Measurements from ENCODE around the gene CRPPA. TPM values are rescaled to one million over a fixed set of nuclear protein-coding genes. Genes with fewer than 3 reads are reported as not detected.

CRPPA gene
- total and polyA plus RNA-seq, 2 donors (not counting 3 experiments of a cell fraction or from before 2014, with no cell fraction given), result 0.58 to 3.5 TPM

- ChIA-PET POLR2A (no interaction called here), CTCF (interaction anchor here (1.0 kb wide), 1 partner anchor 155 kb away, joined by 4 read pairs; no protein-coding TSS in a partner anchor)
- Histone ChIP-seq H3K9me3 (replicated peaks; ENCODE audit: control insufficient read depth, insufficient read depth, low read length) (no peaks in the 10 kb centered on the region), H3K4me2 (ENCODE audit: insufficient read depth, low read length) (no peak overlapping the region), H3K27me3 (ENCODE audit: control insufficient read depth in 2 of 2, insufficient read depth in 2 of 2, low read length in 2 of 2) (no peaks in the 10 kb centered on the region), H3K9ac (replicated peaks; ENCODE audit: extremely low read depth, insufficient read depth, low read length) (no peak overlapping the region), H3K4me3 (replicated peaks in 1 of 3; ENCODE audit: insufficient read depth in 1 of 3, low read depth in 1 of 3, low read length in 3 of 3) (no peak overlapping the region), H3K79me2 (ENCODE audit: control insufficient read depth, insufficient read depth, low read length) (no peaks in the 10 kb centered on the region), H4K20me1 (replicated peaks; ENCODE audit: control insufficient read depth, extremely low read depth, insufficient read depth, low read length) (no peaks in the 10 kb centered on the region), H3K36me3 (ENCODE audit: control insufficient read depth in 2 of 2, extremely low read depth in 1 of 2, insufficient read depth in 2 of 2, low read length in 2 of 2) (no peaks in the 10 kb centered on the region), H3K27ac (ENCODE audit: insufficient read depth, low read depth, low read length) (no peak overlapping the region), H2AFZ (ENCODE audit: low read depth, low read length) (no peak overlapping the region), H3K9me1 (replicated peaks; ENCODE audit: control insufficient read depth, extremely low read depth, insufficient read depth, low read length) (no peaks in the 10 kb centered on the region), H3K4me1 (ENCODE audit: control insufficient read depth, extremely low read depth, insufficient read depth, low read length) (no peaks in the 10 kb centered on the region)
- intact Hi-C loops (cut with micrococcal nuclease), result no loop called here
- FAIRE-seq (no peak), DNase-seq (ENCODE audit: low read depth, low spot score) (no peak)
- TF ChIP-seq POLR2AphosphoS5 (IDR thresholded peaks at IDR 0.05; ENCODE audit: insufficient read depth, low read depth, low read length) (no peak), POLR2A (IDR thresholded peaks at IDR 0.05; ENCODE audit: low read depth, low read length) (no peak), CTCF (IDR thresholded peaks at IDR 0.05; ENCODE audit: extremely low read depth in 1 of 2, insufficient read depth in 1 of 2, low read depth in 1 of 2, low read length in 2 of 2) (no peak), GATA2 (IDR thresholded peaks at IDR 0.05; ENCODE audit: insufficient read depth, insufficient read length, low read depth, low read length) (no peak), MYC (IDR thresholded peaks at IDR 0.05; ENCODE audit: low read depth, low read length) (no peak), MAX (IDR thresholded peaks at IDR 0.05; ENCODE audit: insufficient read depth, insufficient read length) (no peak), JUN (IDR thresholded peaks at IDR 0.05; ENCODE audit: borderline replicate concordance, insufficient read depth, insufficient read length, low read depth) (no peak), FOS (IDR thresholded peaks at IDR 0.05; ENCODE audit: borderline replicate concordance, insufficient read depth, low read length) (no peak), EZH2 (IDR thresholded peaks at IDR 0.05; ENCODE audit: borderline replicate concordance, low read depth, low read length, severe bottlenecking) (no peak)
- no TSS peak for BruUV-seq (replicated peaks)
- dilution Hi-C loops (cut with MboI; ENCODE audit: extremely low pct_ligation_motif_present, low sequenced_read_pairs), result no loop called here
These were observed 11.6 kb downstream of the CRPPA start for GRCh38 chr7:16409777-16410176.

Data from endothelial cell of umbilical vein (primary cell).